ENCODE data around the gene NDUFAF8. TPM values are rescaled to one million over a fixed set of nuclear protein-coding genes. Genes with fewer than 3 reads are reported as not detected.

The NDUFAF8 gene
- total and polyA plus RNA-seq, 2 experiments from 2014 or later, result 53.1 to 136 TPM

- Histone ChIP-seq H3K4me1 (ENCODE audit: insufficient read depth) (no peaks in the 10 kb centered on the region; the same call in 1 of the 2 replicates), H4K20me1 (ENCODE audit: insufficient read depth) (no peaks in the 10 kb centered on the region), H3K9ac (no peak overlapping the region), H3K9me2 (ENCODE audit: insufficient read depth) (no peaks in the 10 kb centered on the region), H2AFZ (no peak overlapping the region), H3K4me2 (ENCODE audit: unreplicated experiment) (no peak overlapping the region), H3K4me3 (no peak overlapping the region), H3K27ac (no peak overlapping the region), H3F3A (ENCODE audit: insufficient read depth) (no peaks in the 10 kb centered on the region), H3K27me3 (replicated peaks; ENCODE audit: insufficient read depth) (no peaks in the 10 kb centered on the region), H3K9me3 (ENCODE audit: low read depth) (no peaks in the 10 kb centered on the region), H3K79me2 (ENCODE audit: insufficient read depth) (peaks cover 28% of the 10 kb centered on the region), H3K36me3 (ENCODE audit: low read depth) (peaks cover 4% of the 10 kb centered on the region; the same call in 1 of the 2 replicates)
- DNase-seq, result no peak
- in situ Hi-C loops (cut with MboI), result no loop called here
- 71 to 75% methylated on average over 21 to 23 of the region's 24 CpGs for WGBS, 2 experiments (ENCODE audit: low coverage in 1 of 2, low lambda C conversion rate in 2 of 2, missing lambda C conversion rate in 2 of 2)
- TF ChIP-seq EZH2phosphoT487 (IDR thresholded peaks at IDR 0.05; ENCODE audit: insufficient read depth, low read depth), result no peak
- no peak for TF ChIP-seq EZH2 (IDR thresholded peaks at IDR 0.05; ENCODE audit: insufficient read depth, poor library complexity, severe bottlenecking)
These were observed 5.4 kb downstream of the NDUFAF8 start for GRCh38 chr17:81244358-81245023.

- no peaks in the 10 kb centered on the region for H3K9me3 ChIP-seq (ENCODE audit: low read depth)
- no peak overlapping the region for H3K27ac ChIP-seq
- no peak overlapping the region for H3K4me3 ChIP-seq
- DNase-seq, result peak; percentile 36
- 83 to 86% methylated on average over 24 of the region's 25 CpGs for WGBS, 2 experiments (ENCODE audit: low coverage in 1 of 2, low lambda C conversion rate in 2 of 2, missing lambda C conversion rate in 2 of 2)
- no peak overlapping the region for H3K9ac ChIP-seq
- no peaks in the 10 kb centered on the region for H3K9me2 ChIP-seq (ENCODE audit: insufficient read depth)
- H4K20me1 ChIP-seq (ENCODE audit: insufficient read depth), result no peaks in the 10 kb centered on the region
- no peaks in the 10 kb centered on the region for H3F3A ChIP-seq (ENCODE audit: insufficient read depth)
- TF ChIP-seq EZH2 (IDR thresholded peaks at IDR 0.05; ENCODE audit: insufficient read depth, poor library complexity, severe bottlenecking), result no peak
- no peak overlapping the region for H3K4me2 ChIP-seq (ENCODE audit: unreplicated experiment)
- H3K79me2 ChIP-seq (ENCODE audit: insufficient read depth), result peaks cover 21% of the 10 kb centered on the region
- H3K36me3 ChIP-seq (ENCODE audit: low read depth), result peaks cover 4% of the 10 kb centered on the region; the same call in 1 of the 2 replicates
- no peaks in the 10 kb centered on the region; the same call in 1 of the 2 replicates for H3K4me1 ChIP-seq (ENCODE audit: insufficient read depth)
- no peak overlapping the region for H2AFZ ChIP-seq
- in situ Hi-C loops (cut with MboI), result no loop called here
- no peaks in the 10 kb centered on the region for H3K27me3 ChIP-seq (replicated peaks; ENCODE audit: insufficient read depth)
These were observed 6.0 kb downstream of the NDUFAF8 start for GRCh38 chr17:81245024-81245664.

- in situ Hi-C loops (cut with MboI), result no loop called here
- TF ChIP-seq EZH2 (IDR thresholded peaks at IDR 0.05; ENCODE audit: insufficient read depth, poor library complexity, severe bottlenecking) (no peak), EZH2phosphoT487 (IDR thresholded peaks at IDR 0.05; ENCODE audit: insufficient read depth, low read depth) (no peak)
- no peak for DNase-seq
- Histone ChIP-seq H3K9me2 (ENCODE audit: insufficient read depth) (no peaks in the 10 kb centered on the region), H3K4me3 (no peak overlapping the region), H3K27ac (no peak overlapping the region), H3K79me2 (ENCODE audit: insufficient read depth) (peaks cover 15% of the 10 kb centered on the region), H2AFZ (no peak overlapping the region), H3K4me2 (ENCODE audit: unreplicated experiment) (no peak overlapping the region), H3F3A (ENCODE audit: insufficient read depth) (no peaks in the 10 kb centered on the region), H3K36me3 (ENCODE audit: low read depth) (peaks cover 4% of the 10 kb centered on the region; the same call in 1 of the 2 replicates), H4K20me1 (ENCODE audit: insufficient read depth) (no peaks in the 10 kb centered on the region), H3K9ac (no peak overlapping the region), H3K27me3 (replicated peaks; ENCODE audit: insufficient read depth) (no peaks in the 10 kb centered on the region), H3K4me1 (ENCODE audit: insufficient read depth) (no peaks in the 10 kb centered on the region), H3K9me3 (ENCODE audit: low read depth) (no peaks in the 10 kb centered on the region)
- 85 to 88% methylated on average over 25 to 36 of the region's 37 CpGs for WGBS, 2 experiments (ENCODE audit: low coverage in 1 of 2, low lambda C conversion rate in 2 of 2, missing lambda C conversion rate in 2 of 2)
These were observed 6.7 kb downstream of the NDUFAF8 start for GRCh38 chr17:81245665-81246342.

- H3K36me3 ChIP-seq (ENCODE audit: low read depth), result peaks cover 1% of the 10 kb centered on the region; the same call in 1 of the 2 replicates
- H4K20me1 ChIP-seq (ENCODE audit: insufficient read depth), result no peaks in the 10 kb centered on the region
- H3K9me2 ChIP-seq (ENCODE audit: insufficient read depth), result no peaks in the 10 kb centered on the region
- no peak overlapping the region for H3K4me2 ChIP-seq (ENCODE audit: unreplicated experiment)
- 87 to 95% methylated on average over 10 of the region's 10 CpGs for WGBS, 2 experiments (ENCODE audit: low coverage in 1 of 2, low lambda C conversion rate in 2 of 2, missing lambda C conversion rate in 2 of 2)
- no peak overlapping the region for H2AFZ ChIP-seq
- H3K4me3 ChIP-seq, result no peak overlapping the region
- no peak overlapping the region for H3K27ac ChIP-seq
- no peaks in the 10 kb centered on the region for H3K4me1 ChIP-seq (ENCODE audit: insufficient read depth)
- no peak overlapping the region for H3K9ac ChIP-seq
- in situ Hi-C loops (cut with MboI), result no loop called here
- no peaks in the 10 kb centered on the region for H3K27me3 ChIP-seq (replicated peaks; ENCODE audit: insufficient read depth)
- TF ChIP-seq EZH2 (IDR thresholded peaks at IDR 0.05; ENCODE audit: insufficient read depth, poor library complexity, severe bottlenecking), result no peak
- no peak for TF ChIP-seq EZH2phosphoT487 (IDR thresholded peaks at IDR 0.05; ENCODE audit: insufficient read depth, low read depth)
- no peaks in the 10 kb centered on the region for H3F3A ChIP-seq (ENCODE audit: insufficient read depth)
- H3K79me2 ChIP-seq (ENCODE audit: insufficient read depth), result peaks cover 9% of the 10 kb centered on the region
- no peak for DNase-seq
- no peaks in the 10 kb centered on the region for H3K9me3 ChIP-seq (ENCODE audit: low read depth)
These were observed 7.2 kb downstream of the NDUFAF8 start for GRCh38 chr17:81246343-81246670.
